Measurements from ENCODE around the gene ALDH1B1. TPM values are rescaled to one million over a fixed set of nuclear protein-coding genes. Genes with fewer than 3 reads are reported as not detected.

The ALDH1B1 gene
- polyA plus RNA-seq (2013, experiment 1 of 2), result 28.7 TPM
- 27.7 TPM for polyA plus RNA-seq (2013, experiment 2 of 2)

DNA sequence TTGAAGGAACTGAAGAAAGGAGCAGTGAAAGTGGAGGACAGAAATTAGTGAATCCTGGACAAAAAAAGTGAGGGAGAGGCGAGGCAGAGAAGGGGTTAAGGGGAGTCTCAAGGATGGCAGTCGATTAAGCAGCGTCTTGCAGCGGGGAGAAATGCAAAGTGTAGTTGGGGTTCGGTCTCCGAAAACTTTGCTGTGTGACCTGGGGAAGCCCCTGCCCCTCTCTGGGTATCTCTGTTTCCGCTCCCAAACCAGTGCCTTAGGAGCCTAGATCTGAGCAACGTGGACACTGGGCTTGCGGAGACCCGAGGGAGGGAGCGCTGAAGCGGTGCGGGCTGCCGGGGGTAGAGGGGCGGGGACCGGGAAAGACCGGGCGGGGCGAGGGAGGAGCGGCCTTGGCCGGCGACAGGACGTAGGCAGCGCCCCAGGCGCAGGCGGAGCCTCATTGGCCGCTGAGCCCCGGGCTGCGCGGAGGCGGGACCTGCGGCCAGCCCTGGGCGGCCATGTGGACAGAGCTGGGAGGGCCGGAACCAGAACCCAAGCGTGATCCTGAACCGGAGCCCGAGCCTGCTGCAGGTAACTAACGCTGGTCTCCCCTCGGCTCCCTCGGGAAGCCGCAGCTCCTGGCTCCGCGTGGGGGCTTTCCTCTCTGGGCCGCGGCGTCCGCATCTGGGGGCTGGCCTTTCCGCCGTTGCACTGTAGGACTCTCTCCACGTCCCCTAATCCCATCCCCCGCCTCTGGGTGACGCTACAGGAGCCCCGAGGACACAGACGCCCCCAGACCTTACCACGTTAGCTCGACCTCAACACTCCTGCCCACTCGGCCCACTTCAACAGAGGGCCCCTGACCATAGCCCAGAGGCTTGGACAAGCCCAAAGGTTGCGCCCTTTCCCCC lies at the start of gene ALDH1B1:
ALDH1B1 (plus strand) TSS at position 468 of the 893 bp plus-strand sequence. CDS start 3,047 bp downstream, outside the sequence.
- H4K5ac ChIP-seq (ENCODE audit: low read length), result no peak within 1 kb of the TSS
- H2AK5ac ChIP-seq (ENCODE audit: low read length), result no peak within 1 kb of the TSS
- peak within 1 kb of the TSS; percentile 81 for H3K4ac ChIP-seq (ENCODE audit: low read depth, low read length)
- no peak within 1 kb of the TSS for H3K23ac ChIP-seq (ENCODE audit: low read length)
- WGBS (ENCODE audit: extremely low coverage, insufficient coverage, low lambda C conversion rate), result no CpG with 5 or more reads among the region's 58 CpGs
- H3K18ac ChIP-seq (ENCODE audit: low read length), result peak within 1 kb of the TSS; percentile 77
- H2BK5ac ChIP-seq (ENCODE audit: low read length), result peak within 1 kb of the TSS; percentile 87
- H2BK120ac ChIP-seq (ENCODE audit: low read depth, low read length), result no peak within 1 kb of the TSS
- peaks cover 13% of the 10 kb centered on the region for H3K79me1 ChIP-seq (ENCODE audit: low read length)
- no peaks in the 10 kb centered on the region for H3K27me3 ChIP-seq (ENCODE audit: insufficient read depth, low read length, poor library complexity)
- H3K4me2 ChIP-seq (ENCODE audit: low read length), result peak within 1 kb of the TSS; percentile 64
- peaks cover 11% of the 10 kb centered on the region for H3K79me2 ChIP-seq (ENCODE audit: control insufficient read depth, insufficient read depth, low read length)
- peak within 1 kb of the TSS; percentile 83 for H3K9ac ChIP-seq (ENCODE audit: low read length)
- H3K4me1 ChIP-seq (ENCODE audit: control insufficient read depth, low read depth, low read length), result no peaks in the 10 kb centered on the region
- no peak within 1 kb of the TSS for H2BK15ac ChIP-seq (replicated peaks; ENCODE audit: low read depth)
- peak; percentile 91 for DNase-seq
- no peak within 1 kb of the TSS for H4K8ac ChIP-seq (ENCODE audit: low read depth, low read length)
- no peak within 1 kb of the TSS for H3K27ac ChIP-seq (ENCODE audit: low read depth, low read length)
- peaks cover 6% of the 10 kb centered on the region for H3K36me3 ChIP-seq (ENCODE audit: control insufficient read depth, insufficient read depth, low read length)
- H3K56ac ChIP-seq (ENCODE audit: low read length), result peak within 1 kb of the TSS; percentile 96
- peak within 1 kb of the TSS; percentile 83 for H3K4me3 ChIP-seq (ENCODE audit: low read length)

DNA sequence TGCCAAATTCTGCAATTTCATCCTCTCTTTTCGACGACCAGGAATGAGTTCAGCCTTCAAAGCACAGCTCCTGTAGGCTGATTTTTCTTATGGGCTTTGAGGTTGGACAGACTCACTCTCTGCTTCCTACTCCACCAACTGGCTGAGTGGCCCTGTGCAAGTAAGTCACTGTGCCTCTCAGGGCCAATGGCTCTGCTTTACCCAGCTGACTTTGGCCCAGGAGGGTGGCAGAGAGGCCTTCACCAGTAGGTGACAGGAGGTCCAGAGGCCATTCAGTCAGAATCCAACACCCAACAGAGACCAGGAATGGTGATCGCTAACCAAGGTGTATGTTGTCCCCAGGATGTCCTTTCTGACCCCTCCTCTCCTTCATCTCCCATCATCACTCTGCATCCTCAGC lies 49.5 kb upstream of the ALDH1B1 start:
- DNase-seq, result no peak
- Histone ChIP-seq H3K4me1 (ENCODE audit: control insufficient read depth, low read depth, low read length) (peaks cover 14% of the 10 kb centered on the region), H3K56ac (ENCODE audit: low read length) (no peak overlapping the region), H3K79me1 (ENCODE audit: low read length) (no peaks in the 10 kb centered on the region), H2BK120ac (ENCODE audit: low read depth, low read length) (no peak overlapping the region), H3K79me2 (ENCODE audit: control insufficient read depth, insufficient read depth, low read length) (no peaks in the 10 kb centered on the region), H3K4me2 (ENCODE audit: low read length) (no peak overlapping the region), H3K4me3 (ENCODE audit: low read length) (no peak overlapping the region), H3K27me3 (ENCODE audit: insufficient read depth, low read length, poor library complexity) (no peaks in the 10 kb centered on the region), H2BK5ac (ENCODE audit: low read length) (no peak overlapping the region), H3K27ac (ENCODE audit: low read depth, low read length) (no peak overlapping the region), H4K5ac (ENCODE audit: low read length) (no peak overlapping the region), H4K8ac (ENCODE audit: low read depth, low read length) (no peak overlapping the region), H3K4ac (ENCODE audit: low read depth, low read length) (no peak overlapping the region), H3K9ac (ENCODE audit: low read length) (no peak overlapping the region), H3K18ac (ENCODE audit: low read length) (no peak overlapping the region), H2AK5ac (ENCODE audit: low read length) (no peak overlapping the region), H2BK15ac (replicated peaks; ENCODE audit: low read depth) (no peak overlapping the region), H3K36me3 (ENCODE audit: control insufficient read depth, insufficient read depth, low read length) (no peaks in the 10 kb centered on the region), H3K23ac (ENCODE audit: low read length) (no peak overlapping the region)
- no CpG with 5 or more reads among the region's 3 CpGs for WGBS (ENCODE audit: extremely low coverage, insufficient coverage, low lambda C conversion rate)

DNA sequence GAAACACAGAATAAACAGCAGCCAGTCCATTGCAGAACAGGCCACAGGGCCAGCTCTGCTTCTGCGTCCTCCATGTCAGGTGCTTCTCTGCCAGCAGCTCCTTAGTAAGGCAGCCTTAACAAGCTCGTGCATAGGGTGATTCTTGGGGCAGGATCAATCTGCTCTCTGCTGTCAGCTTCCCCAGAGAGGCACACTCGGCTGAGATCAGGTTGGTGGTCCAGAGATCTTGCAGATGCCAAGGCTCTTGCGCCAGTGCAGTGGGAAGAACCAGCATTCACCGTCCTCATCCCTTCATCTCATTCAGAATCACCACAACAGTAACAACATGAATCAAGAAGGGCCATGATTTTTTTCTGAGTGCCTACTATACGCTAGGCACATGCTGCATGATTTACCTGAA lies 49.0 kb upstream of the ALDH1B1 start:
- no peak overlapping the region for H4K8ac ChIP-seq (ENCODE audit: low read depth, low read length)
- H2BK15ac ChIP-seq (replicated peaks; ENCODE audit: low read depth), result no peak overlapping the region
- no peak overlapping the region for H3K4me2 ChIP-seq (ENCODE audit: low read length)
- H3K4me1 ChIP-seq (ENCODE audit: control insufficient read depth, low read depth, low read length), result peaks cover 14% of the 10 kb centered on the region
- no CpG with 5 or more reads among the region's 6 CpGs for WGBS (ENCODE audit: extremely low coverage, insufficient coverage, low lambda C conversion rate)
- no peak overlapping the region for H3K23ac ChIP-seq (ENCODE audit: low read length)
- no peaks in the 10 kb centered on the region for H3K79me2 ChIP-seq (ENCODE audit: control insufficient read depth, insufficient read depth, low read length)
- H3K4ac ChIP-seq (ENCODE audit: low read depth, low read length), result no peak overlapping the region
- no peaks in the 10 kb centered on the region for H3K36me3 ChIP-seq (ENCODE audit: control insufficient read depth, insufficient read depth, low read length)
- no peak overlapping the region for H3K56ac ChIP-seq (ENCODE audit: low read length)
- no peaks in the 10 kb centered on the region for H3K27me3 ChIP-seq (ENCODE audit: insufficient read depth, low read length, poor library complexity)
- no peak overlapping the region for H2BK5ac ChIP-seq (ENCODE audit: low read length)
- no peak overlapping the region for H2AK5ac ChIP-seq (ENCODE audit: low read length)
- H3K4me3 ChIP-seq (ENCODE audit: low read length), result no peak overlapping the region
- no peak overlapping the region for H2BK120ac ChIP-seq (ENCODE audit: low read depth, low read length)
- no peak overlapping the region for H4K5ac ChIP-seq (ENCODE audit: low read length)
- DNase-seq, result no peak
- no peaks in the 10 kb centered on the region for H3K79me1 ChIP-seq (ENCODE audit: low read length)
- H3K9ac ChIP-seq (ENCODE audit: low read length), result no peak overlapping the region
- H3K27ac ChIP-seq (ENCODE audit: low read depth, low read length), result no peak overlapping the region
- no peak overlapping the region for H3K18ac ChIP-seq (ENCODE audit: low read length)

DNA sequence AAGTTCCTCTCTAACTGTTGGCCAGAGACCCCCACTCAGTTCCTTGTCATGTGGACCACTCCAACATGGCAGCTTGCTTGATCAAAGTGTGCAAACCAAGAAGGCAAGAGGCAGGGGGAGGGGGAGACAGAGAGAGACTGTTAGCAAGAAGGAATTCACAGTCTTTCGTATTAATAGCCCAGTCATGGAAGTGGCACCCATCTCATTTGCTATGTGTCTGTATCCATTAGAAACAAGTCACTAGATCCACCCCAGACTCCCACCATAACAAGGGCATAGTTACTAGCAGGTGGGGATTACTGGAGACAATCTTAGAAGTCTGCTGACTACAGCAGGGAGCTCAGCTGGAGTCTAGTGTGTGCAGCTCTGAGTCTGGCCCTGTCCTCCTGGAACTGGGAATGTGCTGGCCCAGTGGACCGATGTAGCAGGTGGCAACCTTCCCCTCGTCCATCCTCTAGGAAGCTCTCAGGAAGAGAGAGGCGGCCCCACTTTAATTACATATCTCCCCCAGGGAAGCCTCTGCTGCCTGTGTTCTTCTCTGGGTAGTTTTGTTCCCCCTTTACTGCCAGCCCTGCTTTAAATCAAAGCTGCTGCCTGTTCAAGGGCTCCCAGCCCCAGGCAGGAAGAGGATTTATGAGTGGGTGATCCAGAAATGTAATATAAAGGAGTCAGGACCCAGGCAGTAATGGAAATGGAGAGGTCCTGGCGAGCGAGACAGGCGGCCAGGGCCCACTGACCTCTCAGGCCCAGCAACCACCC lies 47.8 kb upstream of the ALDH1B1 start:
- H2BK120ac ChIP-seq (ENCODE audit: low read depth, low read length), result no peak overlapping the region
- no peak overlapping the region for H3K27ac ChIP-seq (ENCODE audit: low read depth, low read length)
- no peak overlapping the region for H3K9ac ChIP-seq (ENCODE audit: low read length)
- no peak overlapping the region for H3K4me2 ChIP-seq (ENCODE audit: low read length)
- H2BK15ac ChIP-seq (replicated peaks; ENCODE audit: low read depth), result no peak overlapping the region
- H3K56ac ChIP-seq (ENCODE audit: low read length), result no peak overlapping the region
- DNase-seq, result no peak
- H3K4me1 ChIP-seq (ENCODE audit: control insufficient read depth, low read depth, low read length), result peaks cover 14% of the 10 kb centered on the region
- no peak overlapping the region for H3K4ac ChIP-seq (ENCODE audit: low read depth, low read length)
- H3K79me1 ChIP-seq (ENCODE audit: low read length), result no peaks in the 10 kb centered on the region
- no CpG with 5 or more reads among the region's 7 CpGs for WGBS (ENCODE audit: extremely low coverage, insufficient coverage, low lambda C conversion rate)
- no peak overlapping the region for H3K23ac ChIP-seq (ENCODE audit: low read length)
- H2BK5ac ChIP-seq (ENCODE audit: low read length), result no peak overlapping the region
- peak overlapping the region; percentile 65 for H2AK5ac ChIP-seq (ENCODE audit: low read length)
- H4K5ac ChIP-seq (ENCODE audit: low read length), result no peak overlapping the region
- H4K8ac ChIP-seq (ENCODE audit: low read depth, low read length), result no peak overlapping the region
- no peaks in the 10 kb centered on the region for H3K79me2 ChIP-seq (ENCODE audit: control insufficient read depth, insufficient read depth, low read length)
- no peak overlapping the region for H3K4me3 ChIP-seq (ENCODE audit: low read length)
- H3K36me3 ChIP-seq (ENCODE audit: control insufficient read depth, insufficient read depth, low read length), result no peaks in the 10 kb centered on the region
- no peaks in the 10 kb centered on the region for H3K27me3 ChIP-seq (ENCODE audit: insufficient read depth, low read length, poor library complexity)
- H3K18ac ChIP-seq (ENCODE audit: low read length), result no peak overlapping the region

DNA sequence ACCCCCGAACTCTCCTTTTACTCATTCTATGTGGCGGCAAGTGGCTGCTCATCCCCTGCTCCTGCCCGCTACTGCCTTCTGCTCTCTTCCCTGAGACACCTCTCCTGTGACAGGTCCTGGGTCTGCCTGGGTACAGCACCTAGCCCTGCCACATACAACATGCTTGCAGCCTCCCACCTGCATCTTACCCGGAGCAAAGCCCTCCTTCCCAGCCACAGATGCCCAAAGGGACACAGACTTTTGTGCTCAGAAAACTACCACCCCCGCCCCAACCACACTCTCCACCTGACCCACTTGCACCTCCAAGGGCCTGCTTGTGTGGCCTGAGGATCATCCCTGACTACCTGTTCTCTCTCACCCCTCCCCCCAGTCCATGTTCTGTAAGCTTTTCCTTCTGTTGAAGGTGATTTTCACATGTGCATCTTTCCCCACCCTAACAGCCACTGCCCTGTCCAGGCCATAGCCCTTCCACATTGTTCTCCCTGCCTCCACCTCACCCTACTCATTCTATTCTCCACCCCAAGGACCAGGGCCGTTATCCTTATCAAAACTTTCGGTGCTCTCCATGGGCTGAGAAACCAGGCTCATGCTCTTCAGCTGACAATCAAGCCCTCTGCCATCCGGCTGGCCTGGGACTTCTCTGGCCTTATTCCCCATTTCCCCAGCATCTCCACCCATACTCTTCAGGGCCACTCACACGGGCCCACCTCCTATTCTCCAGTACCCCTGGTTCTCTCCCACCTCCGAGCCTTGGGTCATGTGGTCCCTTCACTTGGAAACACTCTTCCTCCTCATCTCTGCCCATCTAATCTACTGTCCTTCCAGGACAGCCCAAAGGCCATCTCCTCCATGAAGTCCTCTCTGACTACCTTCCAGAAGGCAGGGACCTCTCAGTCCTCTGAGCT lies 46.4 kb upstream of the ALDH1B1 start:
- no peak overlapping the region for H3K4me3 ChIP-seq (ENCODE audit: low read length)
- peak overlapping the region; percentile 35 for H3K56ac ChIP-seq (ENCODE audit: low read length)
- DNase-seq, result no peak
- no peak overlapping the region for H3K4me2 ChIP-seq (ENCODE audit: low read length)
- no peaks in the 10 kb centered on the region for H3K36me3 ChIP-seq (ENCODE audit: control insufficient read depth, insufficient read depth, low read length)
- H3K18ac ChIP-seq (ENCODE audit: low read length), result no peak overlapping the region
- no peak overlapping the region for H4K8ac ChIP-seq (ENCODE audit: low read depth, low read length)
- H3K27me3 ChIP-seq (ENCODE audit: insufficient read depth, low read length, poor library complexity), result no peaks in the 10 kb centered on the region
- H2AK5ac ChIP-seq (ENCODE audit: low read length), result peak overlapping the region; percentile 79
- no peak overlapping the region for H2BK120ac ChIP-seq (ENCODE audit: low read depth, low read length)
- H3K79me2 ChIP-seq (ENCODE audit: control insufficient read depth, insufficient read depth, low read length), result no peaks in the 10 kb centered on the region
- H3K9ac ChIP-seq (ENCODE audit: low read length), result no peak overlapping the region
- no peak overlapping the region for H3K23ac ChIP-seq (ENCODE audit: low read length)
- no CpG with 5 or more reads among the region's 10 CpGs for WGBS (ENCODE audit: extremely low coverage, insufficient coverage, low lambda C conversion rate)
- peak overlapping the region; percentile 9 for H3K4ac ChIP-seq (ENCODE audit: low read depth, low read length)
- H2BK5ac ChIP-seq (ENCODE audit: low read length), result peak overlapping the region; percentile 38
- H4K5ac ChIP-seq (ENCODE audit: low read length), result peak overlapping the region; percentile 44
- peaks cover 14% of the 10 kb centered on the region for H3K4me1 ChIP-seq (ENCODE audit: control insufficient read depth, low read depth, low read length)
- no peak overlapping the region for H2BK15ac ChIP-seq (replicated peaks; ENCODE audit: low read depth)
- no peaks in the 10 kb centered on the region for H3K79me1 ChIP-seq (ENCODE audit: low read length)
- no peak overlapping the region for H3K27ac ChIP-seq (ENCODE audit: low read depth, low read length)
